ENCODE data around the gene KDR.

- TF ChIP-seq CTCF (IDR thresholded peaks at IDR 0.05; ENCODE audit: low read length) (no peak), EZH2 (IDR thresholded peaks at IDR 0.05; ENCODE audit: borderline replicate concordance, low read length) (no peak)
These were observed 22.2 kb downstream of the KDR start for GRCh38 chr4:55103224-55103623.

Measured in OCI-LY1 (cell line).